GM03348 (cell line): ENCODE results near the gene TUBGCP4.

Experiments used
- DNase-seq: peaks from one replicate; pipeline ENCODE4 v3.0.0; 2012; ENCODE audit warnings: low spot score

Gene TUBGCP4

DNA sequence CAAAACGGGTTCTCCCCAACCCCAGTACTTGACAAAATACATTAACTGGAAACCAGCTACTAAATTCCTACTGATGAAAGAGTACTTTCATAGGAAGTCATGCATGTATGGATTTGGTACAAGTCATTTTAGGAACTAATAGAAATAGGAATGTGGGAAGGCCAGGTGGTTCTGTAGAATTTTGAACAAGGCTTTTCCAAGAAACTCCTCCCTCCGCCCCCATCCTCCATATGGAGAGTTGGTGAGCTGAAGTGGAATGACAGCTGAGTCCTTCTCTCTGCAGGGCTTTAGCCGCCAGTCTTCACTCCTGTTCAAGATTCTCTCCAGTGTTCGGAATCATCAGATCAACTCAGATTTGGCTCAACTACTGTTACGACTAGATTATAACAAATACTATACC lies 33.2 kb downstream of the TUBGCP4 start:
- no peak for DNase-seq

DNA sequence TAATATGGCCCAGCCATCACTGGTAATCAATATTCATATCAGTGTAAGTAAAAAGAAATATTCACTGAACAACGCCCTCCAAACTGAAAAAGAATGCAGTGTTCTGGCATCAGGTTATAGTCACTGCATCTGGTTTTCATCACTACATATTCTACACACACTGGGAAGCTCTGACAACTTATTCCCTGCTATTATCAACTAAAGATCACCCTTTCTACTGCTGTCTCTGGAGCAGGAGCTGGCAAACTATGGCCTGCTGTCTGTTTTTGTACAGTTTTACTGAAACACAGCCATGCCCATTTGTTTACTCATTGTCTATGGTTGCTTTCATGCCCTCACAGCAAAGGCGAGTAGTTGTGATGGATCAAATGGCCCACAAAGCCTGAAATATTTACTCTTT lies 35.3 kb downstream of the TUBGCP4 start:
- DNase-seq = peak; percentile 37

DNA sequence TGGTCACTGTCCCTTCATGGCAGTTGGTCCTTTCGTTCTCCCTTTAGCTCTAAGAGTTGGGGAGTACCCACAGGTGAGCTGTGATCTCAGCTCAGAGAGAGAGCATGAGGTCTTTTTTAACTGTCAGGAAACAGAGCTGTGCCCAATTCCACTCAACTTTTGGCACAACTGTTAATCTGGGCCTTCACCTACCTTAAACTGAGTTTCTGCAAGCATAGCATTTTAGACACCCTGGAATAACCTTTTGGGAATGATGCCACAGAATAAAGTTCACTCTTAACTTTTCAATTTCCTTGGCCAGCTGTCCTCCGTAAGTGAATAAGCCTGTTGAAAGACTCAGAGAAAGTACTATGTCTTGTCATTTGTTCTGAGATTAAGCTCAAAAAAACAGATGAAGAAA lies 35.9 kb downstream of the TUBGCP4 start:
- no peak for DNase-seq

DNA sequence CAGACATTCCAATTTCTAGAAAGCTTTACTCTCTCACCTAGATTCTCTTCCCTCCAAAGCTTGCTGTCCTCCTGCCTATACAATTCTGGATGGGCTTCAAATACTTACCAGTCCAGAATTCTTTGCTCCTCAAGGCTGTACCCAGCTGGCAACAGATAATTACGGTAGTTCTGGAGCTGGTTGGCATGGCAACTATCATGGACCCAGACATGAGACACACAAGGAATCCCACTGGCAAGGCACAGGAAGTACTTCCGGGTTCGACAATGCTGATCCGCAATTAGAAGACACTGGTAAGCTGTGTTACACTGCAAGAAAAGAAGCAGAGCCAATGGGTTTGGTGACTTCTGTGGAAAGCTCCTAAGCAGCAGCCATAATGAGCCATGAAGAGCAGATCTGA lies 37.9 kb downstream of the TUBGCP4 start:
- no peak for DNase-seq

DNA sequence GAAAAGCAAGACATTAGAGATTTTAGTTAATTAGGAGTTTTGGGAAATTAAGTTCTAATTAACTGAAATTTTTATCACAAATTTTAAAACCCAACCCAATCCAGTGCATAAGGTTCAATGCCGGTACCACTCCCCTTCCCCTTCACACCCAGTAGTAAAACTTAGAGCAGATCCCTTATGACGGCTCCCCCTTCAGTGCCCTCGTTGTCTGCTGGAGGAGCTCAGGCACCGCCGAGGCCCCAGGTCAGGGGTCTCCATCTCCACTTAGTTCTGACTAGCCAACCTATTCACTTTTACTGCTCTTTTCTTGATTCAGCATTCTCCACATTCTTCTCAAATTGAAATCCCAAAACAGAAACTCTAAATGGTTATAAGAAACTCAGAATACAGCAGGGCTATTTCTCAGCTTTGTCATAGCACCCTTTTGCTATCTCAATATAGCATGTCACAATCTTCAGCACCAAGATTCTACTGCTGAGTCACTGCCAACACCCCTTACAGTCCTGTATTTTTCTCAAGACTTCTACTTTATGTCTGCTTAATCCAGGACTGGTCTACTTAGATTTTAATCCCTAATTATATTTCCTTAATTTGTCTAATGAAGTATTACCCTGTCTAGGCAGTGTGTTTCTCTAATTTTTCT lies 39.8 kb downstream of the TUBGCP4 start:
- peak; percentile 35 for DNase-seq

DNA sequence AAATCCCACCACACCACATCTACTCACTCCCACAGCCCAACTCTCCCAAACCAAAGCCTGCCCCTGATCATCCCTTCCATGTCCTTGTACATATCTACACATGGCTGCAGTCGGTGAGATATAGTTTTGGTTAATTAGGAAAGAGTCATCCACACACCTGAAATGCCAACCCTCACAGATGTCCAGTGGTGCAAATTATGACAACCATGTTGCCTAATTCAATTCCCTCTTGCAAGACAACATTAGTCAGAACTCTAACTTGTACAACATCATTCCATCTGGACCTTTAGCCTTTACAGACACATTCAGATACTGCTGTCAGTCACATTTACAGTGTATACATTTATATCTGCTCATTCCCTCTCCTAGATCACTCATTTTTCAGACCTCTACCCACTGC lies 41.2 kb downstream of the TUBGCP4 start:
- no peak for DNase-seq

DNA sequence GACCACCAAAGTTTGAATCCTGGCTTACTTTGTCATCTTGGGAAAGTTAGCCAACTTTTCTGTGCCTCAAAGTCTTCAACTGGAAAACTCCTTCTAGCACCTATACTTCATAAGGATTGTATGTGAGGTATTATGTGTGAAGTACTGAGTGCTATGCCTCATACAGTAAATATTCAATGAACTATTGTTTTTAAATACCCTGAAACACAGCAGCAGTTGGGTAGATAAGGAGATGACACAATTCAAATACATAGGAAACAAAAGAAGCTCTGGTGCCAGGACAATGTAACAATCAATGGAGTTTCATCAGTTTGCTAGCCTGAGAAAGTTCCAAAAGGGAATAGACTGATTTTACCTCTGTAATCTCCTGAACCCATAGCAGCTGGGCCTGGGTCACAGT lies 43.3 kb downstream of the TUBGCP4 start:
- DNase-seq = no peak

DNA sequence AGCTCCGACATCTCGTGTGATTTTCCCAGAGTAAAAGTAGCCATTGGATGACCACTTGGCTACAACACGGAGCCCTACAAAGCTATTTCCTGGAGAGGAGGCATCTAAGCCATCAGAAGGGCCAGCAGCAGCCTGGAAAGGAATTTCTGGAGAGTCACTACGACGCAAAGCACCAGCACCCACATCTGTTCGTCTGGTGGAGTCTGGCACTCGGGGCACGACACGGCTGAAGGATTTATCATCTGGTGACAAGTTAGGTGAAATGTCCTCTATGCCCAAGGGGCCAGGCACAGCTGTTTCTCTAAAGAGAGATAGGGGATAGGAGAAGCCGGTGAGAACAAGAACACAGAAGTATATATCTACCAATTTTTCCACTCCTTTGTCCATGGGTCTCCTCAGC lies 49.5 kb downstream of the TUBGCP4 start:
- DNase-seq = no peak

DNA sequence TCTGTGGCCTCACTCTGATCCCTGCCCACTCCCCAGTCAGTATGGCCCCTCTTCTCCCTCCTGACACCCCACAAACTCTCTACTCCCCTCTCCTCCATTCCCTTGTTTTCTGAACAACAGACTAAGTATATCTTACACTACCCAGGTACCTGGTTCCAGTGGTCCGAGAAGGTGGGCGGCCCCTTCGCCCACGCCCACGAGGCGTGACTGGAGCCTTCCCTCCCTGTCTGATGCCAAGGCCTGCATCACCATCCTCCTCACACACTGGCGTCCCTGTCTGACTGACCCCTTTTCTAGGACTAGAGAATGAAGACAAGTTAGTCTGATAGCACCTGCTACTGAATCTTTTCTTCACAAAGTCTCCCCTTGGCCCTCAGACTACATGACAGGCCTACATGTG lies 50.0 kb downstream of the TUBGCP4 start:
- no peak for DNase-seq

DNA sequence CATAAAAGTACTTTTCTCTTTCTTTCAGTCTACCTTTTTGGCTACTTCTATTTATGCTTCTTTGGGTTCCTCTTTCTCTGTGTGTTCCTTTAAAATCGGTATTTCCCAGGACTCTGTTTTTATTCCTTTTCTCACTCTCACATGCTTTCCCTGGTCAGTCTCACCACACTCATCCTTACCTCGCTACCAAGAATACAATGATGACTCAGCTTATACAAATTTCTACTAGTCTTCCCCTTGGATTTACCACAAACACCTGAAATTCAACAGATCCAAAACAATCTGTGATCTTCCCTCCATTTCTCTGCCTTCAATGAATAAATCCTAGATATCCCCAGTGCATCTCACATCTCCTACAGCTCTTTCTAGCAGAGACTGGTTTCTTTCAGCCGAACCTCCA lies 52.9 kb downstream of the TUBGCP4 start:
- DNase-seq = no peak

DNA sequence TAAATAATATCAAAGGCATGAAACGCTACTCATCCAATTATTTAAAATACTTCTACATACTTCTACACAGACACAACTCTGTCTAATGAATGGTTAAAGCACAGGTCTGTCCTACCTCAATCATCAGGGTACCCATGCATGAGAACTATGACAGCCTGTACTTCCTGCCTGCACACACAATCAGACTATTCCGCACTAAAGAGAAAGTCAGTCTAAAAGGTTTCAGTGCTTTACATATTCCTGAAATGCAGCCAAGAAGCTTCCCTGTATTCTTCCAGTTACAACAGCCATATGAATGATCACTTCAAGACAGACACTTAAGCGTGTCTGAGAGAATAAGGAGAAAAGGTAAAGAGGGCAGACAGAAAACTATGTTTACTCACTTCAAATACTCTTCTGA lies 58.8 kb downstream of the TUBGCP4 start:
- no peak for DNase-seq

DNA sequence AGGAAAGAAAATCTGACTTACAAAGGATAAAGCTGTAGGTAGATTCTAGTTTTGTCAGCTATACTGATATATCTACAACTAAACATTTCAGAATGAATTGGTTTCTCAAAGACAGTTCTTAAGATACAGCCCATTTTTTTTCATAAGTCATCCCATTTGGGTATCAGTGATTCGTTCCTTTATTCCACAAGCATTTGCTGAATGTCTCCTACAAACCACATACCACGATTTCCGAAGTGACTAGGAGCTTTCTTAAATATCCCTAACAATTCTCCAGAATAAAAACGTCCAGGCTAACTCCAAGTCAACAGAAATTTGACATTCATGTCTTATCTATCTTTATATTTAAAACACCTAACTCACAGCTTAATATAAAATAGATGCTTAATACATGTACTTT lies 62.3 kb downstream of the TUBGCP4 start:
- no peak for DNase-seq

DNA sequence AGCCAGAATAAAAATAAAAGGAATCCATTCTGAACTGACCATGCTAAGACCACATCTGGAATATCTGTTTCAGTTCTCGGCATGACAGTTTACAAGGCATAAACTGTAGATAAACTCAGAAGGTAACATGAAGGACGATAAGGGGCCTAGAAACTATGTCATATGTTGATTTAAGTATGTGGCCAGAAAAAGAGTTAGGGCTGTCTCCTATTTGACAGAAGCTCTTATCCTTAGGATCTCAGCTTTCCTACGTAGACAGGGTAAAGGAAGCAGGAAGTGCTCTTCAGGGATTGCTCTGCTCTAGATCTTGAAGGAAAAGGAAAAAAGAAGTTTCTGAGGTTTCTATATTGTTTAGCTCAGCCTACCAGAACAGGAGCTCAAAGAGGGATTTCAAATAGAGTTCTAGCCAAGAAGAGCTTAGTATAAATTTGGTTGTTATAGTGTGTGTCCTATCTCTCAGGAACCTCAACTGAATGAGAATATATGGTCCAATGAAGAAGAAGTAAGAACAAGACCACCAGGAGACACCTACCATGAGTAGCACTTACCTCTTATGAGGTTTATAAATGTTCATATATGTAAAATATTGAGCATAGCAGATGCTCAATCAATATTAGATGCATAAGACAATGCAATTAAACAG lies 62.9 kb downstream of the TUBGCP4 start:
- DNase-seq = no peak

DNA sequence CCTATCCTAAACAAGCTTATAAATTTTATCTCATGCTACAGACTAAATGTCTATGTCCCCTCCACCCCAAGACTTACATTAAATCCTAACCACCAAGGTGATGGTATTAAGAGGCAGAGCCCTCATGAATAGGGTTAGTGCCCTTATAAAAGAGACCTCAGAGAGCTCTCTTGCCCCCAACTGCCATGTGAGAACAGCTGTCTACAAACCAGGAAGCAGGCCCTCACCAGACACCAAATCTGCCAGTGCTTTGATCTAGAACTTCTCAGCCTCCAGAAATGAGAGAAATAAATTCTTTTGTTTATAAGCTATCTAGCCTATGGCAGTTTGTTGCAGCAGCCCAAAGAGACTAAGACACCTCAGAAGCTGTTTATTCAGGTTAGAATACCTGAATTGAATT lies 63.5 kb downstream of the TUBGCP4 start:
- DNase-seq = no peak

DNA sequence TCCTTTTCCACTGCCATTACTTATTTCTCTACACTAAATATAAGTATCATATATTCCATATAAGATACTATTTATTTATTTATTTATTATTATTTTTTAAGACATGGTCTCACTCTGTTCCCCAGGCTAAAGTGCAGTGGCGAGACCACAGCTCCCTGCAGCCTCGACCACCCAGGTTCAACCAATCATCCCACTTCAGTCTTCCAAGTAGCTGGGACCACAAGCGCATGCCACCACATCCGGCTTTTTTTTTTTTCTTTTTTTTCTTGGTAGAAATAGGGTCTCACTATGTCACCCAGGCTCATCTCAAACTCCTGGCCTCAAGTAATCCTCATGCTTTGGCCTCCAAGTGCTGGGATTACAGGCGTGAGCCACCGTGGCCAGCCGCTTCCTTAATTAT lies 65.5 kb downstream of the TUBGCP4 start:
- DNase-seq = no peak

DNA sequence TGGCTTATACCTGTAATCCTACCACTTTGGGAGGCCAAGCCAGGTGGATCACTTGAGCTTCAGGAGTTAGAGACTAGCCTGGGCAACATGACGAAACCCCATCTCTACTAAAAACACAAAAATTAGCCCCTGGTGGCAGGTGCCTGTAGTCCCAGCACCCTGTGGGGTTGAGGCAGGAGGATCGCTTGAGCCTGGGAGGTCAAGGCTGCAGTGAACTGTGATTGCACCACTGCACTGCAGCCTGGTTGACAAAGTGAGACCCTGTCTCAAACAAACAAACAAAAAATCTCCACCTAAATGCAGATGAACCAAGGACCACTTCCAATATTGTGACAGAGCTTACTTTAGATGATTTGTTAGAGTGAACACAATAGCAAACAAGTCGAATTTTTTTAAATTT lies 68.4 kb downstream of the TUBGCP4 start:
- no peak for DNase-seq

DNA sequence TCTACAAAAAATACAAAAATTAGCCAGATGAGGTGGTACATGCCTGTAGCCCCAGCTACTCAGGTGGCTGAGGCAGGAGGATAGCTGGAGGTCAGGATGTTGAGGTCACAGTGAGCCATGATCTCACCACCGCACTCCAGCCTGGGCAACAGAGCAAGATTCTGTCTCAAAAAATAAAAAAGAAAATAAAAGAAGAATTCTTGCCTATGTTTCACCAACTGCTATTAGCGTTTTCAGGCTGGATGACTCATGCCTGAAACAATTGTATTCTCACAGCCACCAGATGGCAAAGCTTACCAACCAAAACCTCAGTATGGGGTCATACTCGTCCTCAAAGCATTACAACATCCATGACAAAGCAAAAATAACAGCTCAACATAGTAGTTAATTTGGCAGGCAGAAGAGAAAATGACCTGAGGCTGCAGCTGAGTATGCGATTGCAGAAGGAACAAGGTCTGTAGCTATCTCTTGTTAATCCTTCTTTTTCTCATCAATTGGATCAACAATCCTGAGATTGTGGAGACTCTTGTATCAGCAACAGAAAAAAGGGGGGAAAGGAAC lies 69.9 kb downstream of the TUBGCP4 start:
- DNase-seq = peak; percentile 92

DNA sequence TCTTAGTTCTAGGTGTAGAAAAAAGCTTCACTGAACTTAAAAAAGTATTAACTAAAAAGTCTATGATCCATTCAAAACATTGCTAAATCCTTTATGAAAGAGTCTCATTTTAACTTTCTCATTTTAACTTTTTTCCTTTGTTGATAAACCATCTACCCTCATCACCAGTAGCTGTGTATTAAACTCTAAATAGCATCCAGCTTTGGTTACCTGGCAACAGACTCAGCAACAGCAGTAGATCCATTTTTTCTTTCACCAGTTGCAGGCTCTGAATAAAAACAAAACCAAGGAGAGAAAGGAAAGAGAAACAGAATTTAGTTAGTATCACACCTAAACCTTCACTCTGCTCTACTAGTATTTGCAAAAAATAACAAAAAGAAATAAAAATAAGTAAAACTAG lies 70.4 kb downstream of the TUBGCP4 start:
- DNase-seq = peak; percentile 23

DNA sequence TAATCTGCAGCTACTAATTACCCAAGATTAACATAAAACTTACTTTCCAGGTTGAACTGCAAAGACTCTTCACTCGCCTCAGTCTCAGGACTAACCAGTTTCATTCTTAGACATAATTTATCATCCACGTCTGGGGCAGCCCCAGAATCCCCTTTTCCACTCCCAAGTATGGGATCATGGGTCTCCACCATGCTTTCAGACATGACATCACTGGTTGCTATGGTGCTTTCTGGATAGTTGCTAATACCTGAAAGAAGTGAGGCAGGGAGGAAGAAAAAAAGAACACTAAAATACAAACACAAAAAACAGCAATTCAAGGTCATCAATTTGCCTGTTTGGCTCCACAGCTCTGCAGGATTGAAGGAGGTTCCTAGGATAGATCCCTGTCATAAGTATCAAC lies 75.4 kb downstream of the TUBGCP4 start:
- no peak for DNase-seq

DNA sequence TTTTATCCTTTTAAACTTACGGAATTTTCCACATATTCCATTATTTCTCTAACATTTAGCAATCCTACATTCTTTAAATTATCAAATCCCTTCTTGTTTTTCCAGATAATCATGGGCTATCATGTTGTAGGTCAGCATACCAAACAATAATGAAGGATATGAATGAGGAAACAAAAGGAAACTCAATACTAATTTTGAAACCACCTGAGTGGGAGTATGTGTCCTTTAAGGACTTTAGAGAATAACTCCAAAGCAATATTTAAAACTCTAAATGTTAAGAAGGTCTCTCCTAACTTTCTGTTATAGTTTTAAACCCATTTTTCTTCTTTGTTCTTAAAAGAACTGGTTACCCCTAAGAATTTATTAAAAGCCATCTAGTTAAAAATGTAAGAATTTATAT lies 79.1 kb downstream of the TUBGCP4 start:
- DNase-seq = no peak
